Activated CD4-positive, alpha-beta memory T cell treated with anti-CD3 and anti-CD28 coated beads, Interleukin-2, amount 10 ng/mL, durations not matched to agents 7 days and 5 days (primary cell): ENCODE results near the gene APOLD1. TPM values are rescaled to one million over a fixed set of nuclear protein-coding genes. Genes with fewer than 3 reads are reported as not detected.

Experiments used
- CTCF ChIA-PET: fragments of 350-600 bp; sonication (Branson Sonifier 250); formaldehyde crosslinking; loops from one replicate; lab custom pipeline; 2021; ENCODE audit warnings: antibody characterized with exemption, inconsistent platforms; lab: Charles Lee
- POLR2A ChIA-PET: fragments of 350-600 bp; sonication (Branson Sonifier 250); formaldehyde crosslinking; loops from one replicate; lab custom pipeline; 2021; ENCODE audit warnings: antibody characterized with exemption; lab: Charles Lee
- DNase-seq: peaks from one replicate; pipeline ENCODE4 v3.0.0-alpha.2; 2020
- H3K27ac Mint-ChIP-seq: one replicate; pipeline ENCODE4 v1.8.0; 2021; ENCODE audit warnings: mild to moderate bottlenecking, mixed read lengths
- H3K27me3 Mint-ChIP-seq: one replicate; pipeline ENCODE4 v1.8.0; 2021; ENCODE audit warnings: mixed read lengths
- H3K36me3 Mint-ChIP-seq: one replicate; pipeline ENCODE4 v1.8.0; 2021; ENCODE audit warnings: low read depth, mixed read lengths
- H3K4me1 Mint-ChIP-seq: one replicate; pipeline ENCODE4 v1.8.0; 2021; ENCODE audit warnings: mixed read lengths
- H3K4me3 Mint-ChIP-seq: one replicate; pipeline ENCODE4 v1.8.0; 2021; ENCODE audit warnings: mild to moderate bottlenecking, mixed read lengths
- H3K9me3 Mint-ChIP-seq: one replicate; pipeline ENCODE4 v1.8.0; 2021; ENCODE audit warnings: mixed read lengths
- total RNA-seq, 2 experiments: library from RNA; stranded (reverse); gene quantifications; one replicate each; pipeline ENCODE4 v1.2.3, GENCODE V29; 2021

Gene APOLD1
- total RNA-seq, 2 experiments from 2014 or later, result 9.2 to 9.9 TPM

DNA sequence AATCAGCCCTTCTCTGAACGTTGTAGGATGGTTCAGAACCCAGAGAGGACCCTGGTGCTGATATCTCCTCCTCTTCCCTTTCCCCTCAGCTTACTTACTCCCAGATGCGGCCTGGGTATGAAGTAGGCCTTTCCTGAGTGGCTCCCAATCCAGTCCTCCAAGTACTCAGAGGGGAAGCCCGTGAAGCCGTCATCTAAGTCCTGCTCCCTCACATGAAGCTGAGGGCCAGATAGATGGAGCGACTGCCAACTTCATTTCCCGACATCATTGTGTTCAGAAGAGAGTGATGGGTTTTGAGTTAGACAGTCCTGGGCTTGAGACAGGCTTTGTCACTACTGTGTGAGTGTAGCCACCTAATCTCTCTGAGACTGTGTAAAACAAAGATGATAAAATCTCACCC, 2.7 kb downstream of the APOLD1 start:
- no peaks in the 10 kb centered on the region for H3K36me3 Mint-ChIP-seq
- H3K4me1 Mint-ChIP-seq, result peaks cover 43% of the 10 kb centered on the region
- no peak for DNase-seq
- H3K4me3 Mint-ChIP-seq, result peak overlapping the region; percentile 78
- no peaks in the 10 kb centered on the region for H3K9me3 Mint-ChIP-seq
- H3K27ac Mint-ChIP-seq, result peak overlapping the region; percentile 21
- POLR2A ChIA-PET, result interaction anchor here (1.3 to 7.1 kb wide), 7 partner anchors 9 to 313 kb away, joined by 4 to 50 read pairs (median 13); partner anchors contain the start of gene DDX47
- CTCF ChIA-PET, result interaction anchor here (1.0 to 4.7 kb wide), 15 partner anchors 16 to 424 kb away, joined by 3 to 57 read pairs (median 7); partner anchors contain the start of gene DDX47
- no peaks in the 10 kb centered on the region for H3K27me3 Mint-ChIP-seq

DNA sequence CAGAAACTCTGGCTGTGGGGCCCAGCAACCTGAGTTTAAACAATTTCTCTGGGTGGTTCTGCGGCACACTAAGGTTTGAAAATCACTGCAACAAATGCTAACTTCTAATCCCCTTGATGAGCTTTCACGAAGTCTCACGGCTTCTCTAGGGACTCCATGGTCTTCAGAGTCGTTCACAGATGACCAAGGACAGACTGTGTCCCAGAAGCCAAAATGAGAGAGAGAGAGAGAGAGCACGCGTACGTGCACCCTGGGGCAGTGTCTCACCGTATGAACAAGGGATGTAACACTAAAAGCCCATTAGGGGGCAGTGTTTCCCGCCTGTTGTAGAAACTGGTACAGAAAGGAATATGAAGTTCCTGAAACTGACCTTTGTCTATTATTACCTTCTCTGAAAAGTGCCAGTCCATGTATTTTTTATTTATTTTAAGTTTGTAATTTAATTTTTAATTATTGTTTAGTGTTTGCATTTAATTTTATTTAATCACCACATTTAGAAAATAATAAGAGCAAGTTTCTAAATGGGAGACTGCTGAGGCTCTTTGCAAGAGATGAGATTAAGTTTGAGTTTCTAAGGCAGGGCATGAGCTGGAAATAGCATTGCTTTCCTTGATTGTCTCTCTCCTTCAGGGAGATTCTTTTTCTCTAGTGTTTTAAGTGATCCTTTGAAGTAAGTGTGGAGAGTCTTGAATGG, 3.4 kb downstream of the APOLD1 start:
- H3K4me3 Mint-ChIP-seq, result peak overlapping the region; percentile 65
- DNase-seq, result peak; percentile 68
- H3K9me3 Mint-ChIP-seq, result no peaks in the 10 kb centered on the region
- H3K36me3 Mint-ChIP-seq, result no peaks in the 10 kb centered on the region
- H3K27ac Mint-ChIP-seq, result peak overlapping the region; percentile 60
- CTCF ChIA-PET, result interaction anchor here (0.5 to 4.7 kb wide), 19 partner anchors 8 to 446 kb away, joined by 3 to 57 read pairs (median 4); partner anchors contain the start of gene DDX47
- no peaks in the 10 kb centered on the region for H3K27me3 Mint-ChIP-seq
- POLR2A ChIA-PET, result interaction anchor here (2.1 to 7.1 kb wide), 6 partner anchors 8 to 73 kb away, joined by 5 to 50 read pairs (median 18); partner anchors contain the start of gene DDX47
- peaks cover 43% of the 10 kb centered on the region for H3K4me1 Mint-ChIP-seq

DNA sequence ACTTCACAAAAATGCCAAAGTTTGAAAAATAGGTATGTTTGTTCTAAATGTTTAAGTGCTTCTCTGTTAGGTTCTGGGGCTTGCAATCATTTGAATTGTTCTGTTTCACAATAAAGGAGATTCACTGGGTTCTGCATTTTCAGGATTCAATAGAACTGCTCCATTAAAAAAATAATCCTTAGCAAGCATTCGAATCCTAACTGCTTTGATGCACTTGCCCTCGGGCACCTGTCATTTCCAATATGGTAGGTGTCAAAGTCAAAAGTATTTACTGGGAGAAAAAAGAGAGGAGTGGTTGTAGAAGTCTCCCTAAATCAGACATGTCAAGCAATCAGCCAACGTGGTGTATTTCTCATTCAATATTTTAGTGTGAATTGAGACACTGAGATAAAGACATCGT, 5.5 kb downstream of the APOLD1 start:
- ChIA-PET CTCF (interaction anchor here (2.9 to 4.7 kb wide), 2 partner anchors 13 to 23 kb away, joined by 22 to 57 read pairs; partner anchors contain the start of gene DDX47), POLR2A (interaction anchor here (3.8 to 7.1 kb wide), 2 partner anchors 14 to 18 kb away, joined by 13 to 50 read pairs; no protein-coding TSS in a partner anchor)
- Mint-ChIP-seq H3K4me3 (no peak overlapping the region), H3K4me1 (peaks cover 25% of the 10 kb centered on the region), H3K36me3 (no peaks in the 10 kb centered on the region), H3K27ac (no peak overlapping the region), H3K9me3 (no peaks in the 10 kb centered on the region), H3K27me3 (no peaks in the 10 kb centered on the region)
- DNase-seq, result no peak

DNA sequence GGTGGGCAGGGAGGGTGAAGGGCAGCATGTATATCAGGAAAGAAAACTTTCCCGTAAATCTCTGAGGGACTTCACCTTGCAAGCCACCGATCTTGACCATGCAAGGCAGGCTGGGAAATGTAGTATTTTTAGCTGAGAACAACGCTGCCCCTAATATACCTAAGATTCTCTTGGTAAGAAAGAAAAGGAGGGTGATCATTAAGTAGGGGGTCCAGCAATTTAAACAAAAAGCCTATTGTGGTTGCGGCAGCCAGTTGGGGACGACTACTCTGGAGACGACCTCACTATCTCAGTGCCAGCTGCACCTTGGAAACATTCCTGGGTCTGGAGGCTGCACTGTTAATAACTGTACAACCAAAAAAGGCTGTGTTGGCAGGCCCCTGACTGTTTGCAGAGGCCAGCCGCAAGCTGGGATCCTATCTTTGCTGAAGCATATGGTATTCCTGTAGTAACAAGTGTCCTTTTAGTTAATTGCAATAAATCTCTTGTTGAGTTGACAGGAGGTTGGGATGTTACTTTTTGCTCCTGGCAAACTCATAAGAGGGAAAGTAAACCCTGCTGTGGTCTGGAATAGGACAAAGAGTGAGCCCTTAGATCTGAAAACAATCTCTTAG, 6.4 kb downstream of the APOLD1 start:
- Mint-ChIP-seq H3K4me3 (no peak overlapping the region), H3K9me3 (no peaks in the 10 kb centered on the region), H3K4me1 (peaks cover 18% of the 10 kb centered on the region), H3K36me3 (no peaks in the 10 kb centered on the region), H3K27ac (no peak overlapping the region), H3K27me3 (no peaks in the 10 kb centered on the region)
- CTCF ChIA-PET, result interaction anchor here (1.0 to 1.6 kb wide), 4 partner anchors 11 to 46 kb away, joined by 4 to 5 read pairs (median 4); no protein-coding TSS in a partner anchor
- POLR2A ChIA-PET, result interaction anchor here (1.2 to 2.0 kb wide), 2 partner anchors 12 to 22 kb away, joined by 4 to 8 read pairs; partner anchors contain the start of gene DDX47
- DNase-seq, result no peak

DNA sequence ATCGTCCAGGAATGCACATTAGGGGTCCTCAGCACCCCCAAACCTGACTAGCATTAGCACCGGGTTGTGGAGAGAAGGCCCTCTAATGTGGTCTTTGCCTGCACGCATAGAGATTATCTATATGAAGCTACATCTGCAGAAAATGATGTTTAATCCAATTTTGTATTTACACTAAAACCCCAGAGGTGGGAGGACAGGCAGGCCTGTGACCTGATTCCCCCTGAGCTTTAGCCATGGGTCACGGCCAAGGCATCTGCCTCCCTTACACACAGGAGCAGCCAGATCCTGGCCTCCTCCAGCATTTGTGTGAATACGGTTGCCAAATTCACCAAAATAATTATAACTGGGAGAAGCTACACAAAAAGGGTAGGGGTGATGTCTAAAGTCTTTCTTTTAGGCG, 7.0 kb downstream of the APOLD1 start:
- no peak overlapping the region for H3K27ac Mint-ChIP-seq
- POLR2A ChIA-PET, result interaction anchor here (0.8 to 2.0 kb wide), 3 partner anchors 12 to 74 kb away, joined by 3 to 8 read pairs (median 4); partner anchors contain the start of gene DDX47
- H3K36me3 Mint-ChIP-seq, result no peaks in the 10 kb centered on the region
- CTCF ChIA-PET, result interaction anchor here (1.0 to 1.6 kb wide), 4 partner anchors 11 to 45 kb away, joined by 4 to 5 read pairs (median 4); no protein-coding TSS in a partner anchor
- no peaks in the 10 kb centered on the region for H3K27me3 Mint-ChIP-seq
- H3K9me3 Mint-ChIP-seq, result no peaks in the 10 kb centered on the region
- no peak for DNase-seq
- H3K4me1 Mint-ChIP-seq, result peaks cover 17% of the 10 kb centered on the region
- no peak overlapping the region for H3K4me3 Mint-ChIP-seq

DNA sequence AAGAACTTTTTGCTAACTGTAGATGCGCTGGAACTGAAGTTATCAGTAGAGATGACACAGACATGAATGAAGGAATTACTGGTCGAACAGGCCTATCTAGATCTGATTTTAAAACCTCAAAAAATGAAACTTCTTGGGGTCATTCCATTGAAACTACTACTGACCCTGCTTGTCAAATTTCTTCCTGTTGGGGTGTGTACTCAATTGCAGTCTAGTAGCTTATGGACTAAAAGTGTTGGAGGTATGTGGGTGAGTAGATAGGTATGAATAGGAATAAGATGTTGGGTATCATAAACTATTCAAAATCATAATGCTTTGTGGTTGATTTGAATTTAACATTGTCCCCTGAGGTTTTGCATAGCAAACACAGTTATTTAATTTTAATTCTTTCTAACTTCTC, 9.2 kb downstream of the APOLD1 start:
- H3K9me3 Mint-ChIP-seq, result no peaks in the 10 kb centered on the region
- no peak for DNase-seq
- no peak overlapping the region for H3K27ac Mint-ChIP-seq
- peaks cover 4% of the 10 kb centered on the region for H3K4me1 Mint-ChIP-seq
- H3K27me3 Mint-ChIP-seq, result no peaks in the 10 kb centered on the region
- CTCF ChIA-PET, result no interaction called here
- POLR2A ChIA-PET, result no interaction called here
- H3K4me3 Mint-ChIP-seq, result no peak overlapping the region
- H3K36me3 Mint-ChIP-seq, result no peaks in the 10 kb centered on the region

DNA sequence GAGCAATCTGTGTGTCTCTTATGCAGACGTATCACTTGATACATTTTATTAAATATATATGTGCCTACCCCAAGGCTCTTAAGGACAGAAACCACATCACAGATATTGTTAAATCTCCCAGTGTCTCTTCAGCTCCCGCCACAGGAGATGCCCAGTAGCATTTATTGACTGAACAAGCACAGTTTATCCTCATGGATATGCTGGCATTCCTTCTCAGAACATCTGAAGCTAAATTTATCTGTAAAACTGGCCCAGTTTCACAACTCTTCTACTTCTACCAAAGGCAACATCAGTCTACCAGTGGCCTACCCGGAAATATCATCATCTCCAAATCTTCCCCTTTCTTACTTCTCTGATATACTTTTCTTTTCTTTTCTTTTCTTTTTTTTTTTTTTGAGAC, 10.7 kb downstream of the APOLD1 start:
- peaks cover 7% of the 10 kb centered on the region for H3K4me1 Mint-ChIP-seq
- ChIA-PET POLR2A (interaction anchor here (1.6 kb wide), 1 partner anchor 8 kb away, joined by 5 read pairs; no protein-coding TSS in a partner anchor), CTCF (interaction anchor here (1.4 kb wide), 1 partner anchor 13 kb away, joined by 3 read pairs; no protein-coding TSS in a partner anchor)
- no peak overlapping the region for H3K4me3 Mint-ChIP-seq
- H3K36me3 Mint-ChIP-seq, result no peaks in the 10 kb centered on the region
- H3K9me3 Mint-ChIP-seq, result no peaks in the 10 kb centered on the region
- DNase-seq, result no peak
- no peak overlapping the region for H3K27ac Mint-ChIP-seq
- no peaks in the 10 kb centered on the region for H3K27me3 Mint-ChIP-seq

DNA sequence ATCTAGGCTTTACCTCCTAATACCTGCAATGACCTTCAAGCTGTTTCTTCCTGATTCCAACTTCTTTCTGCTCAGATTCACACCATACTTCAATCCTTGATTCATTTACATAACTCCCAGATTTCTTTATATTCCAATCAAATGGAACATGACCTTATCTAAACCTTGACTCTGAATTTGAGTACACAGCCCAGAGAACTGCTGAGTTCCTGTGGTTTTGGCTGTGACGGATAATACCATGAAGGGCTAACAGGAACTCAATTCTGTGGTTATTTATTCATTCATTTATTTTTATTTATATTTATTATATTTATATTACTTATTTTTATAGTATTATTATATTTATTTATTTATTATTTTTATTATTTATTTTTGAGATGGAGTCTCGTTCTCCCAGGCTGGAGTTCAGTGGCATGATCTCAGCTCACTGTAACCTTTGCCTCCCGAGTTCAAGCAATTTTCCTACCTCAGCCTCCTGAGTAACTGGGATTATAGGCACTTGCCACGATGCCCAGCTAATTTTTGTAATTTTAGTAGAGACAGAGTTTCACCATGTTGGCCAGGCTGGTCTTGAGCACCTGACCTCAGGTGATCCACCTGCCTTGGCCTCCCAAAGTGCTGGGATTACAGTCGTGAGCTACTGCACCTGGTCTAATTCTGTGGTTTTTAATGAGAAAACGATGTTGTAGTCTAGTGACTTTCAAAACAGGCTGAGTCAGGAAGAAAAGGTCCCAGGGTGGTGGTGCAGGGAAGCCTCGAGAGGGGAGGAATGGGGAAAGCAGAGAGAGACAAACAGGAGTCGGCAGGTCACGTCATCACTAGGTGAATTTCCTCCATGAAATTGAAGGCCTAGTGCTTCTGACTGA, 11.7 kb downstream of the APOLD1 start:
- Mint-ChIP-seq H3K36me3 (peaks cover 1% of the 10 kb centered on the region), H3K9me3 (no peaks in the 10 kb centered on the region), H3K4me3 (no peak overlapping the region), H3K27me3 (no peaks in the 10 kb centered on the region), H3K4me1 (peaks cover 12% of the 10 kb centered on the region), H3K27ac (no peak overlapping the region)
- DNase-seq, result no peak
- ChIA-PET CTCF (interaction anchor here (1.1 to 1.6 kb wide), 3 partner anchors 8 to 17 kb away, joined by 3 to 7 read pairs (median 3); no protein-coding TSS in a partner anchor), POLR2A (interaction anchor here (1.6 kb wide), 1 partner anchor 9 kb away, joined by 5 read pairs; no protein-coding TSS in a partner anchor)

DNA sequence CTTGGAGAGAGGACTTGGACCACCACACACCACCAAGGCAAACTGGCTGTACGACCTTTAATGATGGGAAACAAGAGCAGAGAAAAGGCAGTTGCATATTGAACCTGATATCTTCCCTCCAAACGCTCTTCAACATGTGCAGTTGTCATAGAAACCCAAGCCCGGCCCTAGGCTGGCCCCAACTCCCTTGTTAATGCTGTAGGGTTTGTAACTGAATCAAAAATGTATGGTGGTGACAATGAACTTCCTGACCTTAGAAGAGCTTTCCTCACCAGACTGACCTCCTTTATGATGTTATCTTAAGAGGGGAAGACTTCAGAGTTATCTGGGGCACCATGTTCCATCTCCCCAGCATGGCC, 12.3 kb downstream of the APOLD1 start:
- no peak overlapping the region for H3K4me3 Mint-ChIP-seq
- peaks cover 3% of the 10 kb centered on the region for H3K36me3 Mint-ChIP-seq
- H3K27ac Mint-ChIP-seq, result no peak overlapping the region

DNA sequence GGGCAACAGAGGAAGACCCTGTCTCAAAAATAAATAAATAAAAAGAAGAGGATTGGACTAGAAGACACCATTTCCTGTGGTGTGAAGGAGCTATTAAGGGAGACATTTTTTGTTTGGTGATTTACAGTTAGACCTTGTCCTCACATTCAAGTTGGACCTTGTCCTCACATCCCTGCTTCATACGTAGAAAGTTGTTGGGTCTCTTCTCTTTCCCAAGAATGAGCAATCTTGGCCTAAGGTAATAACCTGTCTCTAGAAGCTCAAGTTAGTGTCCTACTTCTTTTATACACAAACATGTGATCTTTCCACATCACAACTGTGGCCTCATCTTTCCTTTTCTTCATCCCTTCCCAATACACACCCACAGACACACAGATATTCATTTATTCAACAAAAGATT, 13.0 kb downstream of the APOLD1 start:
- H3K27me3 Mint-ChIP-seq, result no peaks in the 10 kb centered on the region
- no peak overlapping the region for H3K27ac Mint-ChIP-seq
- CTCF ChIA-PET, result interaction anchor here (0.6 to 1.6 kb wide), 5 partner anchors 9 to 178 kb away, joined by 3 to 7 read pairs (median 3); no protein-coding TSS in a partner anchor
- DNase-seq, result no peak
- H3K4me1 Mint-ChIP-seq, result peaks cover 25% of the 10 kb centered on the region
- no peak overlapping the region for H3K4me3 Mint-ChIP-seq
- no peaks in the 10 kb centered on the region for H3K9me3 Mint-ChIP-seq
- POLR2A ChIA-PET, result no interaction called here
- peaks cover 3% of the 10 kb centered on the region for H3K36me3 Mint-ChIP-seq

More for the DNA sequence above, 12.3 kb downstream of the APOLD1 start:
- Mint-ChIP-seq H3K9me3 (no peaks in the 10 kb centered on the region), H3K4me1 (peaks cover 18% of the 10 kb centered on the region), H3K27me3 (no peaks in the 10 kb centered on the region)
- ChIA-PET POLR2A (interaction anchor here (1.6 kb wide), 1 partner anchor 10 kb away, joined by 5 read pairs; no protein-coding TSS in a partner anchor), CTCF (interaction anchor here (0.9 to 1.6 kb wide), 4 partner anchors 9 to 61 kb away, joined by 3 to 7 read pairs (median 3); no protein-coding TSS in a partner anchor)
- DNase-seq, result no peak

DNA sequence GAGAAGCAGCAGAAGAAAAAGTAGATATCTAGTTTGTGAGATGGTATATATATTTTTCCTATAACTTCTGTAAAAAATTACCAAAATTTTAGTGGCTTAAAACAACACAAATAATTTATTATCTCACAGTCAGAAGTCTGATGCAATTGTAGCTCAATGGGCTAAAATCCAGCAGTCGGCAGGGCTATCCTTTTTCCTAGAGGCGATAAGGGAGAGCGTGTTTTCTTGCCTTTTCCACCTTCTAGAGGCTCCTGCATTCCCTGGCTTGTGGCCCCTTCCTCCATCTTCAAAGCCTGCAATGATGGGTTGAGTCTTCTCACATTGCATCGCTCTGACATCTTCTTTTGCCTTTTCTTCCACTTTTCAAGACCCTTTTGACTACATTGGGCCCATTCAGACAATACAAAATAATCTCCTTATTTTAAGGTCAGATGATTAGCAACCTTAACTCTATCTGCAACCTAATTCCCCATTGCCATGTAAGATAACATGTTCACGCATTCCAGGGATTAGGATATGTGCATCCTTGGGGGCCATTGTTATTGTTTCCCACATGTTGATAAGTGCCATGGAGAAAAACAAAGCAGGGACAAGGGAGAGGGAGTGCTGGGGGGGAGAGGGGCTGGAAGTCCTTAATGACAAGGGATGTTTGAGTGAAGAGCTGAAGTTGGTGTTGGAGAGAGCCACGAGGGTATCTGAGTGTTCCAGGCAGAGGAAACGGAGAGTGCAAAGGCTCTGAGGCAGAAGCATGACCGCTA, 13.9 kb downstream of the APOLD1 start:
- H3K4me3 Mint-ChIP-seq, result no peak overlapping the region
- no peak overlapping the region for H3K27ac Mint-ChIP-seq
- peaks cover 3% of the 10 kb centered on the region for H3K36me3 Mint-ChIP-seq
- no peaks in the 10 kb centered on the region for H3K9me3 Mint-ChIP-seq
- H3K27me3 Mint-ChIP-seq, result no peaks in the 10 kb centered on the region
- DNase-seq, result no peak
- H3K4me1 Mint-ChIP-seq, result peaks cover 33% of the 10 kb centered on the region
- CTCF ChIA-PET, result interaction anchor here (1.3 to 1.6 kb wide), 2 partner anchors 10 to 62 kb away, joined by 3 to 7 read pairs; no protein-coding TSS in a partner anchor
- POLR2A ChIA-PET, result interaction anchor here (1.2 kb wide), 1 partner anchor 12 kb away, joined by 4 read pairs; no protein-coding TSS in a partner anchor
